ENCODE results near the gene CFAP97.

DNA sequence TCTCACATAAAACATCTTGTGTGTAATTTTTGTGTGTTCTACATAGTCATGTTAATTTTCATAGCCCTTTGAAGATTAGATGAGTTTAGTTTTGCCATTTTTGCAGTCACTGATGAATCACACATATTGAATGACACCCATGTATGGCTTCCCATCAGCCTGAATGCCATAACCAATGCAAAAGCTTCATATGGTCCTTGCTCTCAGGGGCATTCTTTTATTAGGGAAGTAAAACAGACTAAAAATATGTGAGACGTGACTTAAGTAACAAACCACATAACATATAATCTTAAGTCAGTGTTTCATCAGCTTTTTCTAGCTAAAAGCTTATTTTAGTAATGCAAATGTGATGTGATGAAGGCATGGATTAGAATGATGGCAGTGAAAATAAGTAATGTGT lies 52.5 kb downstream of the CFAP97 start:
- TF ChIP-seq, protein P1, sequence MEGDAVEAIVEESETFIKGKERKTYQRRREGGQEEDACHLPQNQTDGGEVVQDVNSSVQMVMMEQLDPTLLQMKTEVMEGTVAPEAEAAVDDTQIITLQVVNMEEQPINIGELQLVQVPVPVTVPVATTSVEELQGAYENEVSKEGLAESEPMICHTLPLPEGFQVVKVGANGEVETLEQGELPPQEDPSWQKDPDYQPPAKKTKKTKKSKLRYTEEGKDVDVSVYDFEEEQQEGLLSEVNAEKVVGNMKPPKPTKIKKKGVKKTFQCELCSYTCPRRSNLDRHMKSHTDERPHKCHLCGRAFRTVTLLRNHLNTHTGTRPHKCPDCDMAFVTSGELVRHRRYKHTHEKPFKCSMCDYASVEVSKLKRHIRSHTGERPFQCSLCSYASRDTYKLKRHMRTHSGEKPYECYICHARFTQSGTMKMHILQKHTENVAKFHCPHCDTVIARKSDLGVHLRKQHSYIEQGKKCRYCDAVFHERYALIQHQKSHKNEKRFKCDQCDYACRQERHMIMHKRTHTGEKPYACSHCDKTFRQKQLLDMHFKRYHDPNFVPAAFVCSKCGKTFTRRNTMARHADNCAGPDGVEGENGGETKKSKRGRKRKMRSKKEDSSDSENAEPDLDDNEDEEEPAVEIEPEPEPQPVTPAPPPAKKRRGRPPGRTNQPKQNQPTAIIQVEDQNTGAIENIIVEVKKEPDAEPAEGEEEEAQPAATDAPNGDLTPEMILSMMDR (conservative IDR thresholded peaks at IDR 0.05; ENCODE audit: low read depth, low read length) = no peak
- no peak for TF ChIP-seq EZH2phosphoT487 (IDR thresholded peaks at IDR 0.05; ENCODE audit: borderline replicate concordance, low read length)
- no peak for TF ChIP-seq EZH2 (IDR thresholded peaks at IDR 0.05; ENCODE audit: low read length, unreplicated experiment)

All from PC-3 (cell line).